Measurements from ENCODE around the gene MEPE. TPM values are rescaled to one million over a fixed set of nuclear protein-coding genes. Genes with fewer than 3 reads are reported as not detected.

Gene MEPE
- total RNA-seq, 1 donor from 2014 or later, result not detected

DNA sequence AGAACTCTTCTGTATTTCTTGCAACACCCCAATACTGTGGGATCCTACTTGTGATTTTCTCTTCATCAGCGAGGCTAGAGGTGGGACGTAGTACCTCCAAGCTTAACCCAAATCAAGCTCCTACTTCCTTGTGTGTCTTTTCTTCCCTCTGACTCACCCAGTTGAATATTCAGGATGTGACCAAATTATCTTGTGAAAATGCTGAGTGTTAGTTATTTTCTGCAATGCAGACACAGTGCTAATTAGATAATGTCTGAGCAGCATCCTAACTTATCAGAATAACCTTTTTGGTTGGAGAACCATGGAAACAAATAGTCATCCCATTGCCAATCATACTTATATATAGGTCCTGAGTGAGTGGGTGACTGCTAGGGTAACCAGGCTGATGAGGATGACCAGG, 2.4 kb downstream of the MEPE start:
- no peaks in the 10 kb centered on the region for H3K4me1 Mint-ChIP-seq (ENCODE audit: unreplicated experiment)
- H3K36me3 Mint-ChIP-seq, result no peaks in the 10 kb centered on the region
- peaks cover 6% of the 10 kb centered on the region for H3K27me3 Mint-ChIP-seq
- H3K4me3 Mint-ChIP-seq, result no peak overlapping the region
- DNase-seq (ENCODE audit: extremely low spot score, unreplicated experiment), result no peak
- TF ChIP-seq, protein P1, sequence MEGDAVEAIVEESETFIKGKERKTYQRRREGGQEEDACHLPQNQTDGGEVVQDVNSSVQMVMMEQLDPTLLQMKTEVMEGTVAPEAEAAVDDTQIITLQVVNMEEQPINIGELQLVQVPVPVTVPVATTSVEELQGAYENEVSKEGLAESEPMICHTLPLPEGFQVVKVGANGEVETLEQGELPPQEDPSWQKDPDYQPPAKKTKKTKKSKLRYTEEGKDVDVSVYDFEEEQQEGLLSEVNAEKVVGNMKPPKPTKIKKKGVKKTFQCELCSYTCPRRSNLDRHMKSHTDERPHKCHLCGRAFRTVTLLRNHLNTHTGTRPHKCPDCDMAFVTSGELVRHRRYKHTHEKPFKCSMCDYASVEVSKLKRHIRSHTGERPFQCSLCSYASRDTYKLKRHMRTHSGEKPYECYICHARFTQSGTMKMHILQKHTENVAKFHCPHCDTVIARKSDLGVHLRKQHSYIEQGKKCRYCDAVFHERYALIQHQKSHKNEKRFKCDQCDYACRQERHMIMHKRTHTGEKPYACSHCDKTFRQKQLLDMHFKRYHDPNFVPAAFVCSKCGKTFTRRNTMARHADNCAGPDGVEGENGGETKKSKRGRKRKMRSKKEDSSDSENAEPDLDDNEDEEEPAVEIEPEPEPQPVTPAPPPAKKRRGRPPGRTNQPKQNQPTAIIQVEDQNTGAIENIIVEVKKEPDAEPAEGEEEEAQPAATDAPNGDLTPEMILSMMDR (conservative IDR thresholded peaks at IDR 0.05), result no peak
- no peaks in the 10 kb centered on the region for H3K9me3 Mint-ChIP-seq
- H3K27ac Mint-ChIP-seq, result no peak overlapping the region

DNA sequence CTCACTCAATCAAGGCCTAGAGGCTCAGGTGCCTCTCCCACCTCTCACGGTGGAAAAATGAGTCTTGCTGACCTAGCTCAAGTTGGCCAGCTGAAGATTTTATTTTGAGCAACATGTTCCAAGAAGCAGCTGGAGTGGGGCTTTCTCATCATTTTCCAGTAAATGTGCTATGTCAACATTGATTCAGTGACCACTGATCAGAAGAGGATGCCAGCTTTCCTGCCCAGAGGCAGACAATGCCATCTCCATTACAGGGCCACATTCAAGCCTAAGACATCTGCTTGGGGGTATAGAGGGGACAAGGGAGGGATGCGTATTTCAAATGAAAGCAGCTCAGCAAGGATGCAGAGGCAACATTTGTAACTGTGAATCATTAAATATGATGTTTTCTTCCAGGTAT, 3.0 kb downstream of the MEPE start:
- TF ChIP-seq, protein P1 (conservative IDR thresholded peaks at IDR 0.05), result no peak
- H3K27me3 Mint-ChIP-seq, result peaks cover 6% of the 10 kb centered on the region
- H3K9me3 Mint-ChIP-seq, result no peaks in the 10 kb centered on the region
- H3K36me3 Mint-ChIP-seq, result no peaks in the 10 kb centered on the region
- H3K27ac Mint-ChIP-seq, result no peak overlapping the region
- H3K4me1 Mint-ChIP-seq (ENCODE audit: unreplicated experiment), result no peaks in the 10 kb centered on the region
- H3K4me3 Mint-ChIP-seq, result no peak overlapping the region
- DNase-seq (ENCODE audit: extremely low spot score, unreplicated experiment), result no peak

DNA sequence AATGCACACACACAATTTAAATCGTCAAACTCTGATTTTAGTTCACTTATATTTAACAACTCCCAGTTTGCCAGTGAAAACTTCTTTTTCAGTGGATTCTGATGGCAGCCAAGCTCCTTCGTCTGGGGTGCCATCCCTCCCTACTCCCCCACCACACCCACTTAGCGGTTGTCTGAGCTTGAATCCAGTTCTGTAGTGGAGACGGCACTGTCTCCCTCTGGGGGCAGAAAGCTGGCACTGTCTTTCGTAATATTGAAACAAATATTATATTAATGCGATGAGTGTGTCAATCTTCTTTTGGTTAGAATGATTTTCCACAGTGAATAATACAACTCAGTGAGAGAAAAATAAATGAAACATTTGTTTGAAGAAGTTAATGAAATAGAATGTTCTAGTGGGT, 5.4 kb downstream of the MEPE start:
- H3K36me3 Mint-ChIP-seq, result no peaks in the 10 kb centered on the region
- H3K27me3 Mint-ChIP-seq, result peaks cover 9% of the 10 kb centered on the region
- TF ChIP-seq, protein P1 (conservative IDR thresholded peaks at IDR 0.05), result peak; percentile 62
- no peak overlapping the region for H3K4me3 Mint-ChIP-seq
- no peak for DNase-seq (ENCODE audit: extremely low spot score, unreplicated experiment)
- H3K27ac Mint-ChIP-seq, result no peak overlapping the region
- no peaks in the 10 kb centered on the region for H3K4me1 Mint-ChIP-seq (ENCODE audit: unreplicated experiment)
- no peaks in the 10 kb centered on the region for H3K9me3 Mint-ChIP-seq

DNA sequence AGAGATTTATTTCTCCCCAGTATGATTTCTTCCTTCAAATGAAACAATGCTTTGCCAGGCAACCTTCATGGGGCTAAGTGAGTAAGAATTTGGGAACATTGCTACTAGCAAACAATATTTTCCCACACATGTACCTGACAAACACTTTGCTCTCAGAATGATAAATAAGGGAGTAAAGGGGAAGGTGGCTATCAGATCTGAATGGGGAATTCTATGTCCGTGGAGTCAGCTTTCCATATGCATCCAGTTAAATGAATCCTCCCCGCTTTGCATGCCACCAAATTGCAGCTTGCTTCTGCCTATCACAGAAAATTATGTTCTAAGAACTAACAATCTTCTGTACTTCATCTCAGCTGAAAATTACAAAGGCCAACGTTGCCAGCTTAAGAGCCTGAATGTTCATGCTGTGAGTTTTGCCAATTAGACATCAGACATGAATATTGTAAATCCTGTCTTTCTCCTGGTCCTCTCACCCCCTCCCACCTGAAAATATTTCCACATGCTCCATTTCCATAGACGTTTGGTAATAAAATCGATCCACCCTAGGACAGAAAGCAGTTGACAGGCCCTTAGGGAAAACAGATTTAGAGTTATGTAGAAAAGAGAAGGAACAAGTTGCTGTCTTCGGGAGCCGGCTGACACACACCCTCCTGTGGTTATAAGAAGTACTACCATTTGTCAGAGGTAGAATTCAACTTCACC, 6.3 kb downstream of the MEPE start:
- TF ChIP-seq, protein P1 (conservative IDR thresholded peaks at IDR 0.05), result peak; percentile 84
- Mint-ChIP-seq H3K9me3 (no peaks in the 10 kb centered on the region), H3K36me3 (no peaks in the 10 kb centered on the region), H3K27ac (no peak overlapping the region), H3K27me3 (peaks cover 13% of the 10 kb centered on the region), H3K4me1 (ENCODE audit: unreplicated experiment) (no peaks in the 10 kb centered on the region), H3K4me3 (no peak overlapping the region)
- DNase-seq (ENCODE audit: extremely low spot score, unreplicated experiment), result no peak

DNA sequence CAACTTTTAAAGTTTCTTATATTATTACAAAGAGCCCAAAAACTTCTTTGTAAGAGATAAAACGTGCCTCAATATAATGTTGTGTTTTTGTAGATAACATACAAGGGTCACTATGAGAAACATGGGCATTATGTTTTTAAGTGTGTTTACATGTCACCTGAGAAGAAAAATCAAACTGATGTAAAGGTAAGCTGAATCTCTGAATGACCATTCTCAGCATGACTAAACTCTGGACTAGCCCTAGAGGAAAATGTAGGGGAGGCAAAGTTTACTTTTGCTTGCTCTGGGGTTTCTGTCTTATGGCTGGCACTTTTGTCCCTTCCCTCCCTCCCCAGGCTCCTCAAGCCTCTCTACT, 6.8 kb downstream of the MEPE start:
- TF ChIP-seq, protein P1 (conservative IDR thresholded peaks at IDR 0.05), result peak; percentile 42
- no peaks in the 10 kb centered on the region for H3K4me1 Mint-ChIP-seq (ENCODE audit: unreplicated experiment)
- peaks cover 14% of the 10 kb centered on the region for H3K27me3 Mint-ChIP-seq
- H3K27ac Mint-ChIP-seq, result no peak overlapping the region
- no peaks in the 10 kb centered on the region for H3K36me3 Mint-ChIP-seq
- no peak for DNase-seq (ENCODE audit: extremely low spot score, unreplicated experiment)
- H3K9me3 Mint-ChIP-seq, result no peaks in the 10 kb centered on the region
- H3K4me3 Mint-ChIP-seq, result no peak overlapping the region

Data from type B pancreatic cell (in vitro differentiated cells).